Stimulated activated CD8-positive, alpha-beta memory T cell treated with anti-CD3 and anti-CD28 coated beads, Interleukin-4, amount 100 ng/mL, for 4 hours (primary cell): ENCODE data around the gene TMC8.
A peak's percentile ranks its signal among the peaks of the same experiment; 100 is the strongest.

Experiments used
- DNase-seq, 2 donors: peaks; one replicate each; pipeline ENCODE4 v3.0.0-alpha.2; 2020; ENCODE audit warnings: low read depth in 2 of 2, low spot score in 1 of 2

TMC8 gene

GRCh38 chr17:78174870-78175642, 44.5 kb downstream of the TMC8 start:
- DNase-seq: no peak

- DNase-seq: no peak
These were observed 45.0 kb downstream of the TMC8 start for GRCh38 chr17:78175643-78175981.

- peak; percentile 55 to 58 for DNase-seq
These were observed 46.0 kb downstream of the TMC8 start for GRCh38 chr17:78176548-78177025.

- DNase-seq: no peak
These were observed 48.8 kb downstream of the TMC8 start for GRCh38 chr17:78179372-78179771.

GRCh38 chr17:78180083-78180482, 49.5 kb downstream of the TMC8 start:
- no peak for DNase-seq

GRCh38 chr17:78180508-78180907, 49.9 kb downstream of the TMC8 start:
- DNase-seq: no peak

GRCh38 chr17:78182504-78182903, 51.9 kb downstream of the TMC8 start:
- DNase-seq: no peak

GRCh38 chr17:78183916-78184315, 53.3 kb downstream of the TMC8 start:
- no peak for DNase-seq

GRCh38 chr17:78184351-78184750, 53.8 kb downstream of the TMC8 start:
- no peak for DNase-seq

- no peak for DNase-seq
These were observed 54.3 kb downstream of the TMC8 start for GRCh38 chr17:78184868-78185267.

GRCh38 chr17:78185981-78186691, 55.6 kb downstream of the TMC8 start:
- no peak for DNase-seq

- peak; percentile 26 to 49 for DNase-seq
These were observed 56.4 kb downstream of the TMC8 start, which contains the start of the genes AFMID and TK1 for GRCh38 chr17:78186692-78187595. Gene AFMID (plus strand): TSS chr17:78187362. CDS start chr17:78187371, 9 bp downstream. Gene TK1 (minus strand): TSS chr17:78187052. CDS start chr17:78186994, 58 bp downstream.
